Hematopoietic multipotent progenitor cell treated with erythropoietin and hydrocortisone succinate and interleukin-3 and kit ligand, for 15 days (in vitro differentiated cells): ENCODE results near the gene PREP.
"Not testable (repeated sequence)": the region's sequence is repeated elsewhere in the genome, so short reads cannot be mapped to it uniquely, and the experiment has no call there.

Experiments
- DNase-seq: peaks from one replicate; pipeline ENCODE4 v3.0.0-alpha.2; 2015; ENCODE audit warnings: low spot score

PREP gene

DNA sequence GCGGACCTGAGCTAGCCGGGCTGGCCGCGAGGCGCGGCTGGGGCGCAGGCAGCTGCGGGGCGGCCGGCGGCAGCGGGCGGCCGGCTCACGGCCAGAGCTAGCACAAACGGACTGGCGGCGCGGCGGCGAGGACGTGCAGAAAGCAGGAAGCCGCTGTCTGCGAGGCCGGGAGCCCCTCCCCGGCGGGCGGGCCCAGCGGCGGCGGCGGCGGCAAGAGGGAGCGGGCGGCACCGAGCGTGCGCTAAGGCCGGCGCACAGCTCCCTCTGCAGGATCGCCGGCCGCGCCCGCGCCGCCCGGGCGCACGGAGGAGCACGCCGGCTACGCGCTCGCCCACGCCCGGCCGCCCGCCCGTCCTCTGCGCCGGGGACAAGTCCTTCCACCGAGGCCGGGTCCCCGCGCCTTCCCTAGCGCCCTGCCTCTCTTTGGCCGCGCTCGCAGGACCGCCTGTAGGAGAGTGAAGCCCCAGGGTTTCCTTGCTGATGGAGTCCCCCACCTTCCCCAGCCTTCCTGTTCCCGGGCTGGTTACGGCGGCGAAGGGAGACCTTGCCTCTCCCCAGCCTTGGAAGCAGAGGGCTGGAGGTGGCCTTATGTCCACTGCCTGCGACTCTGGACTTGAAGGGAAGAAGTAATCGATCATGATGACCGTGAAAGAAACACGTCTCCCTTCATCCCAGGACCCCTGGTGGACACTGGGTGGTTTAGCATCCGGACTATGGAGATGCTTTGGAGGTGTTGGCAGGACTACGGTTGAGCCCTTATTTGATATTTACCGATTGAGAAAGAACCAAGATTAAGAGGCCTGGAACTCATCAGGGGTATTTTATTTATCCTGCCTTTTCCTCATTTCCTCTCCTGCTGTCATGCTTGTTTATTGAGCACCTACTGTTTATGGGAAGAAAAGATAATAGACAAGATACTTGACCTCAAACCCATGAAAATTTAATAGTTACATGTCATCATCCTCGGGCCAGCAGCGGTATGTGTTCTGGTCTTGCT is at the start of gene PREP:
Gene PREP, minus strand, starts transcription at position 144 of the 997 bp plus-strand sequence. CDS start 191 bp downstream, outside the sequence.
- peak; percentile 77 for DNase-seq

DNA sequence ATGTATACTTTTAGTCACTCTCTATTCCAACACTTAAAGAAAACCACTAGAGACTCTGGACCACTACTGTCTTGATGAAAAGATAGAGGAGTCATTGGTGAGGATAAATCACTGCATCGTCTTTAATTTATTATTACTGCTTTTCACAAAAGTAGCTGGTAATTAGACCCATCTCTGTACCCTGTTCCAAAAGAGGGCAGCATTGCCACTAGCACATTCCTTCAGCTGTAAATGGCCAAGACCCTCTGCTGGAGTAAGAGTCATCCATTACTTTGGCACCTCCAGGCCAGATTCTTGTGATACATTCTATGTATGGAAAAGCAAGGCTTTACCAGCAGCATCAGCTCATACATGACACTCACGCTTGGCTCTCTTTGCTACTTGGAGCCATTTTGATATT is 49.5 kb upstream of the PREP start:
- no peak for DNase-seq

- no peak for DNase-seq
These were observed 47.0 kb upstream of the PREP start for GRCh38 chr6:105449756-105450390.

DNA sequence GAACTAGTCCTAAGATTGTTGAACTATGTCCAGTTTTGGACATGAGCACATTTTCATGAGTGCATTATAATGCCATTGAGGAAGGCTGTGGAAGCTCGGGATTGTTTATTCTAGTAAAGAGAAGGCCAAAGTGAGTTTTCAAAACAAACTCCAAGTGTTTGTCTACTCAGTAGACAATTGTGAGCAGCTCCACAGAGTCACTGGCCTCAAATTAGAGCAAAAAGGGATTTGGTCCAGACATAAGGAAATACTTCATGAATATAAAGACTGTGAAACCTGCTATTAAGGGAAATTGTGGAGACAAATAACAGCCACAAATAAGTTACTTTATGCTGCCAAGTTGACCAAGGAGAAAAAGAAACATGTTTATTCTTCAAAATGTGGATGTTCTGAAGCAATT is 42.6 kb upstream of the PREP start:
- DNase-seq, result no peak

DNA sequence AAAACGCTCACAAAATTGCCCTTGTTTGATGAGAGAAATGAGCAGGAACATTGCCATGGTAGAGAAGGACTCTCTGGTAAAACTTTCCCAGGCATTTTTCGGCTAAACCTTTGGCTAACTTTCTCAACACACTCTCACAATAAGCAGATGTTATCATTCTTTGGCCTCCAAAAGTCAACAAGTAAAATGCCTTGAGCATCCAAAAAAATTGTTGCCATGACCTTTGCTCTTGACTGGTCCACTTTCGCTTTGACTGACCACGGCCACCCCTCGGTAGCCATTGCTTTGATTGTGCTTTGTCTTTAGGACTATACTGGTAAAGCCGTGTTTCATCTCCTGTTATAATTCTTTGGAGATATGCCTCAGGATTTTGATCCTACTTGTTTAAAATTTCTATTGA is 41.1 kb upstream of the PREP start:
- no peak for DNase-seq

DNA sequence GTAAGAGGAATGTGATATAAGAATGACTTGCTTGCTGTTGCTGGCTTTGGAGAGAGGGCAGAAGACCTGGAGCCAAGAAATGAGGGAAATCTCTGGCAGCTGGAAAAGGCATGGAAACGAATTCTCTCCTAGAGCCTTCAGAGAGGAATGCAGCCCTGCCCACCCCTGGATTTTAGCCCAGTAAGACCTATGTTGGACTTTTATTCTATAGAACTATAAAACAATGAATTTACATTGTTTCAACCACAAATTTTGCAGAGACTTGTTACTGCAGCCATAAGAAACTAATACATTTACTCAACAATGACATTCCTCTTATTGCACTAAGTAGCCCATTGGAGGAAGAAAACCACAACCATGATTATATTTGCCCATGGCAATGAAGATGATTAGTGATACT is 39.5 kb upstream of the PREP start:
- DNase-seq, result no peak

DNA sequence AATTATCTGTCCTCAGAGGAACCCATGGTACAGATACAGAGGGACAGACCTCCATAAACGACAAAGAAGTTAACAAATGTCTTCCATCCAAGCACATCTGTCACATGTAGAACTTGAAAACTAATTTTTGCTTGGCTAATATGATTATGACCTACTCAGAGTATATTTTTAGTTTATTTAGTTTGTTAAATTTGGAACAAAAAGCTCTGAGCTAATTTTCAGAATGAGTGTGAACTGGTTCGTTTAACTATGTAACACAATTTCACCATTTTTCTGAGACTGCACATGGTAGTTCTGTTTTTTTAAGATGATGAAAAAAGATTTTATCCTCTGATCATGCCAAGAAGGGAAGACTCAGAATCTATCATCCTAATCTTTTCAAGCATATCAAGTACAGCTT is 34.4 kb upstream of the PREP start:
- no peak for DNase-seq

DNA sequence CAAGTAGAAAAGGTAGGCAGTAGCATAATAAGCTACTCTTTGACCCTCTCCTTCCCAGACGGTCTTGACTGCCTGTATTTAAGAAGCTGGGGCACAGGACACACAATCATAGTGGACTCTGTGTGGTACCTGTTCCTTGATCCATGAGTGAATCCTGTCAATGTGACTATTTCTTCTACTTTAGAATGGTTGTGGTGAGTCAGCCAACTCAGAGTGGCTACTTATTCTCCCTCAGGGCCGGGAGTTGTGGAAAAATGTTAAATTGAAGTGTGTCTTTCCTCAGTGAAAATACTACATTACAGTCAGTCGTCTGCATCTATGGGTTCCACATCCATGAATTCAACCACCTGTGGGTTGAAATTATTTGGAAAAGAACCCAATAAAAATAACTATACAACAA is 30.8 kb upstream of the PREP start:
- DNase-seq, result no peak

DNA sequence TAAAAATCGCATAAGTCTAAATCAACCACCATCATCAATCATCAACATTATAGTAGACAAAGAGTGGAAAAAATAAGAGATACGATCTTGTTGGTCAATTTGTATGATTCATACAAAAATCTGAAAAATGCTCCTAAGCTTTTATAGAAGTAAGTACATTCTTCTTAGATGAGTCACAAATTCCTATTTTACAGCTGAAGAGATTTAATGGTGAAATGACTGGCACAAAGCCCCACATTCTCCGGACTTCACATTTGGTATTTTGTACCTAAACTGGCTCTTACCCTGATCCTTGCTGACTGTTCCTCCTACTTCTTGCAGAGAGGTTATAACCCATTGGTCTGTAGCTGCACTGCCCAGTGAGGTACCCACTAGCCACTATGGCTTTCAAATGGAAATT is 29.9 kb upstream of the PREP start:
- DNase-seq, result no peak

DNA sequence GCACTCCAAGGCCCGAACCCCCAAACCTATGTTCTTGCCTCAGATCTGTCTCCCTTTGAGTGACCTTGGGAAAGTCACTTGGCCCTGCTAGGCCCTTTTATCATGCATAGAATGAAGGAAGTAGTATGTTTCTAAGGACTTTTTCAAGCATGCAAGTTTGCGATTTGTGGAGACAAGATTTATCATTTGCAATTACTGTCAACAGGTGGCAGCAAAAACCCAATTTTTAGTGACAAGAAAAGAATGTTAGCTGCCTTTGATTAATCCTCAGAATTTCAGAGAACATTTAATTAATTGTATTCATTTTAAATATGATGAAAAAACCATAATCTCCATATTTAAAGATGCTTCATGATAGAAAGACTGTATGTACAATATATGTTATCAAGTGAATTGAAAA is 28.3 kb upstream of the PREP start:
- no peak for DNase-seq

- no peak for DNase-seq
These were observed 27.8 kb upstream of the PREP start for GRCh38 chr6:105430685-105431084.

DNA sequence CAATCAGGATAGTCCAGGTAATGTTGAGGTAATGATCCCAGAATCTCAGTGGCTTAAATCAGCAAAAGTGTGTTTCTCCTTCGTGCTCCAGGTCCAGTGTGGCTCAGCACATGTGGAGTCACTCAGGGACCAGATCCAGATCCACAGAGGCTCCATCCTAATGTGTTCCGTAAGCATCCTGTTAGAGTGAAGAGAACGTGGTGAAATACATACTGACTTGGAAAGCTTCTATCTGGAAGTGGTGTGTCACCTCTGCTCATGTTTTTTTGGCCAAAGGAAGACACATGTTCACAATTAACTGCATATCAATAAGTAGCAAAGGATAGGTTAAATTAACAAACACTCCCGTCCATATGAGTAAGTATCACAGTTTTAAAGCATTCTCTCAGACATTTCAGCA is 26.8 kb upstream of the PREP start:
- DNase-seq, result no peak

- DNase-seq, result no peak
These were observed 25.6 kb upstream of the PREP start for GRCh38 chr6:105428342-105428957.

DNA sequence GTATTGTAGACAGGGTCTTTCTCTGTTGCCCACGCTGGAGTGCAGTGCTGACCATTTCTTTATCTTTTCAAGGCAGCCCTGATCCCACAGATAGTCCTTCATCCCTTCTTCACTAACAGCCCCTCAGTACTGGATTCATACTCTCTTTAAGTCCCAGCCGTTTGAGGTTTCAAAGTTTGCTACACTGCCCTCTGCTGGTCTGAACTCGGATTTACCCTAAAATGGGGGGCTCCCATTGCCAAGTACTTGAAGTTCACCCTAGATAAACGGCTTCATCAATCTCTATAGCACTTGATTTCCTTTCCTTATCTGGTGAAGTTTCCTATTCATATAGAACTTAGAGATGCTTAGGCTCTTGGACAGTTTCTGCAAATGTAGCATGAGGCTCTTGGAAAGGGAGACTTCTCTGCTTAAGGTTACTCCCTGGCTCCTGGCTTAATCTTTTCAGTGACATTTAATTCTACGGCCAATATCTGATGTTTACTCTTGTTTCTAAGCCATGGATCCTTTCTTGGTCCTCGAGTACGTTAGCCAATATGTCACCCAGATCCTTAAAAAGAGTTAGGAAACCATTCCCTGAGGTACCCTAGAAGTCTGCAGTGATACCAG is 21.4 kb upstream of the PREP start:
- DNase-seq, result peak; percentile 50

GRCh38 chr6:105416971-105417370 is 14.1 kb upstream of the PREP start:
- DNase-seq, result not testable (repeated sequence)

- no peak for DNase-seq
These were observed 6.9 kb upstream of the PREP start for GRCh38 chr6:105409734-105410133.

DNA sequence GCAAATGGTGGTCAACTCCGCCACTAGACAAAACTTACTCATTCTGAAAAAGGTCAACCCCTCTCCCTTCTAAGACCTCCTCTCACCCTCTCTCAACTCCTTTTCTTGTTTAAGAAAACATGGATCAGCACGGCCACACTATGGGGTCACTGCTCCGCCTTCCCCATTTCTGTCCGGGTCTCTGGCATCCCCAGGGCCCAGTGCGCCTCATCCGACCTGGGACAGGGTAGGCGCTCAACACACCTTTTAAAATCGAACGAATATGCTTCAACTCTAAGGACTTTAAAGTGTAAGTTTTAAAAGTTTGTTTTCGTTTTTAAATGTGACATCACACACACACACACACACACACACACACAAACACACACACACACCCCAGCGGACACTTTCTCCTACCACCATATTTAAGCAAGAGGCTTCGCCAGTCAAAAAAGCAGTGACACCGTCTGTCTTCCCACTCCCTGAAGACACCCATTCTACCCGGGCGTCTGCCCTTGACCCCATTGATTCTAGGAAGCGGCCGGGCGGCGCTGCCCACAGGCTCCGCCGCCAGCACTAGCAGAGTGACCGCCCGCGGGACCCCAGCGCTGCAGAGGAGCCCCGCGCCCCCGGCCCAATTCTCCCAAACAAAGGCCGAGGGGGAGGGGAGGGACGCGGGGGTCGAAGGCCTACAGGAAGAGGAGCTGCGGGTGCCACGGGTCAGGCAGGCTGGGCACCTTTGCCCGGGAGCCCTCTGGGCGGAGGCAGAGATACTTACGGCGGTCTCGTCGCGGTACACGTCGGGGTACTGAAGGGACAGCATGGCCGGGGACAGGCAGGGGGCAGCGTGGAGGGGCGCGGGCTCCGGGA is 568 bp downstream of the PREP start:
- DNase-seq, result peak; percentile 16

DNA sequence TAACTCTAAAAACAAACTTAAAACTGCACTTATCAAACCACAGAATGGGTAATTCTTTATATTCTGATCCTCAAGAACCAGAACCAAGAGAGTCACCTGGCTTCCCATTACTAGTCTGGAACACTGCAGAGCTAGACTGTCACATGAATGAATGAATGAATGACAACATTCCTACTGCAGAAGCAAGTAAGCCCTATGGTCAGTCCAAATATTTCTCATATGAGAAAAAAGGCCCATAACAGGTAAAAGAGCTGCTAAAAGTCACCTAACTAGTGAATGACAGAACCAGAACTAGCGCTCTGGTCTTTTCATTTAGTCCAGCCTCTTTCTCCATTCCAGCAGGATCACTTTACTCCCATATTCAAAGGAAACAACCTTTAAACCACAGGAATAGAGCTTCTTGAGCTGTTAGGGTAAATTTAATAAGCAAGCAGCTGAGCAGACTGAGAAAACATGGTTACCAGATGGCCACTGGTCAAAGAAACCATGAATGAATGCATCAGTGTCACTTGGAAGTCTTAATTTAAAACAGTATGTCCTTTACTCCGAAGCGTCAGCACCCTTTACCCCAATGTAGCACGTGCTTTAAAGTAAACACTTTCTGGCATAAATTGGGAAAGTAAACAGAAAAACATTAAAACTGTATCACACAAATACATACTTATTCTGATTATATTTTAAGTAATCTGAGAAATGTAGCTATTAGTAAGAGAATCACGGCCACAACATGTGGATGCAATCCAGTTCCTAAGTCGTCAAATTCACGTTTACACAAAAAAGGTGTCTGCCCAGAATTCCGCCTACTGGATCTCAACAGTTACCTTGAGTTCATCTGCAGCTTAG is 1.4 kb downstream of the PREP start:
- no peak for DNase-seq

- DNase-seq, result no peak
These were observed 2.4 kb downstream of the PREP start for GRCh38 chr6:105400501-105400900.

DNA sequence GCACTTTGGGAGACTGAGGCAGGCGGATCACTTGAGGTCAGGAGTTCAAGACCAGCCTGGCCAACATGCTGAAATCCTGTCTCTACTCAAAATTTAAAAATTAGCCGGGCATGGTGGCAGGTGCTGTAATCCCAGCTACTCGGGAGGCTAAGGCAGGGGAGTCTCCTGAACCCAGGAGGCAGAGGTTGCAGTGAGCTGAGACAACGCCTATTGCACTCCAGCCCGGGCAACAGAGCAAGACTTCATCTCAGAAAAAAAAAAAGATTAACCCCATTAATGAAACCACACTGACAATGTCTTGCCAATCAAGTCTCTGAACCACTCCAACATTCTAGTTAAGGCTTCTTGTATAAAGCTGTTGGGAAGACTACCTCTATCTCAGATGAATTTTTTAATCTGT is 4.0 kb downstream of the PREP start:
- no peak for DNase-seq

DNA sequence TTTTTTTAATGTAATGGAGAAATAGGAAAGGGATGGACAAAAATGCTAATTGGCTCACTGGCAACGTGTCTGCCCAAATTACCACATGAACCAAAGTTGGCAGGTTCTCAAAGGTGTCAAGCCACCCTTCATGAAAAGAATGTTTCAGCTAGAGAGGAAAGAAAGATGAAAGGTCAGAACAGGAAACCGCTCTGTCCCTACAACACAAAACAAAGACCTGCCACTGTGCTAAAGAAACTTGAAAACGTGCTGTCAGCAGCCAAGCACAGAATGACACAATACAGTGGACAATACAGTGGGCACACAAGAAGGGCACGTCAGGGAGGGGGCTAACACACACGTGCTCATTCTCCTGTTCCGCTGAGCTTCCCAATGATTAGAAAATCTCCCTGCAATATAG is 4.9 kb downstream of the PREP start:
- no peak for DNase-seq
